M059J (cell line): ENCODE data around the gene LRP10. TPM values are rescaled to one million over a fixed set of nuclear protein-coding genes. Genes with fewer than 3 reads are reported as not detected.
"Not testable (repeated sequence)": the region's sequence is repeated elsewhere in the genome, so short reads cannot be mapped to it uniquely, and the experiment has no call there.

Experiments
- DNase-seq: peaks from one replicate; pipeline ENCODE4 v3.0.0-alpha.2; 2012; ENCODE audit warnings: low read depth
- total RNA-seq: library from RNA; depleted of rRNA; stranded (reverse); fragments of >200 nt; shearing (Covaris generic); gene quantifications from 2 replicates; pipeline ENCODE4 v1.2.3, GENCODE V29; 2014; rRNA removed

LRP10 gene, protein sequence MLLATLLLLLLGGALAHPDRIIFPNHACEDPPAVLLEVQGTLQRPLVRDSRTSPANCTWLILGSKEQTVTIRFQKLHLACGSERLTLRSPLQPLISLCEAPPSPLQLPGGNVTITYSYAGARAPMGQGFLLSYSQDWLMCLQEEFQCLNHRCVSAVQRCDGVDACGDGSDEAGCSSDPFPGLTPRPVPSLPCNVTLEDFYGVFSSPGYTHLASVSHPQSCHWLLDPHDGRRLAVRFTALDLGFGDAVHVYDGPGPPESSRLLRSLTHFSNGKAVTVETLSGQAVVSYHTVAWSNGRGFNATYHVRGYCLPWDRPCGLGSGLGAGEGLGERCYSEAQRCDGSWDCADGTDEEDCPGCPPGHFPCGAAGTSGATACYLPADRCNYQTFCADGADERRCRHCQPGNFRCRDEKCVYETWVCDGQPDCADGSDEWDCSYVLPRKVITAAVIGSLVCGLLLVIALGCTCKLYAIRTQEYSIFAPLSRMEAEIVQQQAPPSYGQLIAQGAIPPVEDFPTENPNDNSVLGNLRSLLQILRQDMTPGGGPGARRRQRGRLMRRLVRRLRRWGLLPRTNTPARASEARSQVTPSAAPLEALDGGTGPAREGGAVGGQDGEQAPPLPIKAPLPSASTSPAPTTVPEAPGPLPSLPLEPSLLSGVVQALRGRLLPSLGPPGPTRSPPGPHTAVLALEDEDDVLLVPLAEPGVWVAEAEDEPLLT
- total RNA-seq = 51.6 and 115 TPM in 2 replicates

DNA sequence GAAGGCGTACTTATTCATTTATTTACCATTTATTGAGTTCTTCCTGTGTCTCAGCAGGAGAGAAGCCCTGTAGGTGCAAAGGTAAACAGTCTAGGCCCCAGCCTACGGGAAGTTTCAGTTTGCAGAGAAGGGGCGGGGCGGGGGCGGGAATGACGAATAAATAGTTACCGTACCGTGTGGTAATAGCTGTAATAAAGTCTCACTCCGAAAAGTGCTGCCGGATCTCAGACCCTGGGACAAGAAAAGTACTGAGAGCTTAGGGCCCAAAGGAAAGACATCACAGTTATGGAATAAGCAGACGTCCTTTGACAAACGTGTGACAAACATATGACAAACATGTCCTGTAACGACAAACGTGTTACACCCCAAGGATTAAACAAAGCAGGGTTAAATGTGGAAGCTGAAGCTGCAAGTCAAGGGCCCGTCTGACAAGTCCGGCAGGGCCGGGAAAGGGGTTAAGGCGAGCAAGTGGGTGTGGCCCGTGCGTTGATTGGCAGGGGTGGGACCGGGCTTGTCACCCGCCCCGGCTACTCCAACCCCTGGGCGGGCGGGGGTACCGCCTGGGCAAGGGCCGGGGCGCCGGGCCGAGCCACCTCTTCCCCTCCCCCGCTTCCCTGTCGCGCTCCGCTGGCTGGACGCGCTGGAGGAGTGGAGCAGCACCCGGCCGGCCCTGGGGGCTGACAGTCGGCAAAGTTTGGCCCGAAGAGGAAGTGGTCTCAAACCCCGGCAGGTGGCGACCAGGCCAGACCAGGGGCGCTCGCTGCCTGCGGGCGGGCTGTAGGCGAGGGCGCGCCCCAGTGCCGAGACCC is at the start of gene LRP10:
Gene LRP10, plus strand, starts transcription at position 517 of the 809 bp plus-strand sequence. CDS start 564 bp downstream, outside the sequence.
- DNase-seq = peak; percentile 93

GRCh38 chr14:22822016-22822570 is 49.4 kb upstream of the LRP10 start:
- no peak for DNase-seq

DNA sequence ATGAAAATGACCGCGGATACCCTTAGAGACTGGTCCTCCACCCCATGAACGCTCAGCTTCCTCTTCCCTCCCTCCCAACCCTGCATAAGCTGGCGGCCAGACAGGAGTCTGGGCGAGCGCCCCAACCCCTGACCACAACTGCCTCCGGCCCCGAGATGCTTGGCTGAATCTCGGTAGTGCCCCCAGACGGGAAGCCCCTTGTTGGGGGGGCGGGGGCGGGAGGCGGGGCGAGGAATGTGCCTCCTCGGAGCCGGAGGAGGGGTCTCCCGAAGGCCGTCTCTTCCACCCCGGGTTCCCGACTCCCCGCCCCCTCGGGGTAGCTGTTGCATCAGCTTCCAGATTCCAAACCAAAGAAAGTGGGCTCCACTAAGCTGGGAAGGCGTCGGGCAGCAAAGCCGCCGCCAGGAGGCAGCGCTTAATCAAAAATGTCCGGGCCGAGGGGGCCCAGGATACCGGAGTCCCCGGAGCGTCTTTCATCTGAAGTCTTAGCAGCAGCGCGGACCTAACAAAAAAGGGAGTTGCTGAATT is 48.9 kb upstream of the LRP10 start:
- DNase-seq = peak; percentile 88

GRCh38 chr14:22824711-22825359 is 46.7 kb upstream of the LRP10 start:
- DNase-seq = peak; percentile 97

GRCh38 chr14:22829076-22829660 is 42.4 kb upstream of the LRP10 start:
- DNase-seq = not testable (repeated sequence)

DNA sequence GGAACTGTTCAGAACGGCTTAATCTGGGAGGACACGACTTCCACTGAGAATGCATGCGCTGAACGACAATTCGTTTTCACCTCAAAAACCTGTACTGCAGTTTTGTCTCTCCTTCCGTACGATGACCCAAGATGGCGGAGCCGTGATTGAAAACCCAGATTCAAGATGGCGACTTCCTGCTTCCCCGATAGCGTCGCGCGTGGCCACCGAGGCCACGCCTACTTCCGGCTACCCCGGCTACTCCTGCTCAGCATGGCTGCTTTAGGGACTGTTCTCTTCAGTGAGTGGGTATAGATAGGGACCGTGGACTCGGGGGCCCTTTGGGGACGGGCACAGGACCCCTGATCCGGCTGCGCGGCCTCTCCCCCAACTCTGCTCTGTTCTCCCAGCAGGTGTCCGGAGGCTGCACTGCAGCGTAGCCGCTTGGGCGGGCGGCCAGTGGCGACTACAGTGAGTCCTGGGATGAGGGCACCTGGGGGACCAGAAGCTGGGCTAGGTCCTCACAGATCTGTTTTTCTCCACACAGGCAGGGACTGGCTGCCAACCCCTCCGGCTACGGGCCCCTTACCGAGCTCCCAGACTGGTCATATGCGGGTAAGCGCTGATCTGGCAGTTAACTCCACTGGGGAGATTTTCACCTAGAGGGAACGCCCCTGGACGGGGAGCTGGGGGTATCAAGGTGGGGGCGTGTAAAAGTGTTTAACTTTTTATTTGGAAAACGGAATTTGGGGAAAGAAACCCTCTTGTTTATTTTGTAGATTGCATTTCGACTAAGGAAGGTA is 41.7 kb upstream of the LRP10 start, which contains the start of gene MRPL52:
Gene MRPL52, plus strand, starts transcription at position 227 of the 782 bp plus-strand sequence. Its CDS starts 26 bp downstream, at position 253.
- peak; percentile 88 for DNase-seq

DNA sequence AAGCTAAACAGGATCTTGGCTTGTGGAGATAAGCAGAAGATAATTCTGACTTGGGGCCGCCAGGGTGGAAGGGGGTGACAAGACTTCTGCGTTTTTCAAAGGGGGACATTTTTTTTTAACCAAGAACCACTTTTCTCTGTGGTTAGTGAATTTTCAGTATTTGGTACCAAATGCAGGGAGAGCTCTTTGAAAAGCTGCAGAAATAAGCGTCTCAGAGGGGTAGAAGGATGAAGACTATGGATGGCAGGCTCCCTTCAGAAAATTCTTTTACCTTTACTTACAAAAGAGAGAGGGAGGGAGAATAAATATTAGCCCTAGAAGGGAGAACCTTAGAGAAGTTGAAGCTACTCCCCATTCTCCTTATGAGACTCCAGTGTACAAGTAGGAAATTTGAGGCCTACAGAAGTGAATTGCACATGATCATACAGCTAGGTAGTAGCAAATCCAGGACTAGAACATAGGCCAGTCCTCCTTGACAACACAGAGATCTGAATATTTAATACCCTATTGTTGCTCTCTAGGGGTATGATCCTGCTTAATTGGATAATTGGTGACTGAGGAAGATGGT is 41.0 kb upstream of the LRP10 start:
- DNase-seq = no peak

- DNase-seq = no peak
Observed at GRCh38 chr14:22835505-22835904, 36.0 kb upstream of the LRP10 start.

DNA sequence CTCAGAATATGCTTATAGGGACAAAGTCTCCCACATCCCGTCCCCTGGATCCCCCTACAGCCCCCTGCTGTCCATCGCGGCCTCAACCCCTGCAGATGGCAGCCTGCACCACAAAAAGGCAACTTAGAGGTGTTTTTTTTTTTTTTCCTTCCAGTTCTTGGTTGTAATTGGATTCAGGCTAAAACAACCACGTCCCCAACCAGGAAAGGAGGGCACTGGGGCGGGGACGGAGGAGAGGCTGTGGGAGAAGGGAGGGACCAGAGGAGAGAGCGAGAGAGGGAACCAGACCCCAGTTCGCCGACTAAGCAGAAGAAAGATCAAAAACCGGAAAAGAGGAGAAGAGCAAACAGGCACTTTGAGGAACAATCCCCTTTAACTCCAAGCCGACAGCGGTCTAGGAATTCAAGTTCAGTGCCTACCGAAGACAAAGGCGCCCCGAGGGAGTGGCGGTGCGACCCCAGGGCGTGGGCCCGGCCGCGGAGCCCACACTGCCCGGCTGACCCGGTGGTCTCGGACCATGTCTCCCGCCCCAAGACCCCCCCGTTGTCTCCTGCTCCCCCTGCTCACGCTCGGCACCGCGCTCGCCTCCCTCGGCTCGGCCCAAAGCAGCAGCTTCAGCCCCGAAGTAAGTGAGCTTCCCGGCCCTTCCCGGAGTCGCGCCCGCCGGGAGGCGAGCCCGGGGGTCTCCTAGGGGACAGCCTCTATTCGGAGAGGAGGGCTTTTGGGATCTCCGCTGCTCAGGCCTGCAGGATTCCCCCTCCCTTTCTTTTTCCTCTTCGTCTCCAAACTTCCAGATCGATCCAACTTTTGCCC is 35.0 kb upstream of the LRP10 start, which contains the start of gene MMP14:
Gene MMP14, plus strand, starts transcription at position 285 of the 813 bp plus-strand sequence. Its CDS starts 233 bp downstream, at position 518.
- peak; percentile 89 for DNase-seq

DNA sequence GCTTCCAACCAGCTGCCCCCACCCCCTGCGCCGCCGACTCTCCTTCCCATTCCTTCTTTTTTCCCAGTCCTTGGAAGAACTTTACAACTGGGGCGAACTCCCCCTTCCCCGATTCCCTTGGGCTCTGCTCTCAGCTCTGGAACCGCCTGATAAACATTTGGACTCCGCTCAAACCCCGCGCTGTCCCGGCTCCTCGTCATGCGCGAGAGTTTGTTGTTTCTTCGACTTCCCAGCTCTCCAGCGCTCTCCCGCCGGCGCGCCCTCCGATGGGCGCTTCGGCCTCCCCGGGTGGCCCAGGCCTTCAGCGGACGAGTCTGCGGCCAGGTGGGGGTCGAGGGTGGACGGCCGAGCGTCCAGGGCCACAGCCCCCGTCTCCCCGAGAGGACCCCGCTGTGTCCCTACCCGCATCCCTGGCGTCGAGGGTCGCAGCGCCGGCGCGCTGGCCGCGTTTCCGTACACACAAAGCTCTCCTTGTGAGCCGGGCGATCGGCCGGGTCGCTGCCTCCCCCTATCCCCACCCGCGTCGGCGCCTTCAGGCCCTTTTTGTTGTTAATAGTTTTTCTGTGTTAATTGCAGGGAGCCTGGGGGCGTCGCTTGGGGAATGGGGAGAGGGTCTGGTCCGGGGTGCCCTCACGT is 34.3 kb upstream of the LRP10 start:
- peak; percentile 71 for DNase-seq

DNA sequence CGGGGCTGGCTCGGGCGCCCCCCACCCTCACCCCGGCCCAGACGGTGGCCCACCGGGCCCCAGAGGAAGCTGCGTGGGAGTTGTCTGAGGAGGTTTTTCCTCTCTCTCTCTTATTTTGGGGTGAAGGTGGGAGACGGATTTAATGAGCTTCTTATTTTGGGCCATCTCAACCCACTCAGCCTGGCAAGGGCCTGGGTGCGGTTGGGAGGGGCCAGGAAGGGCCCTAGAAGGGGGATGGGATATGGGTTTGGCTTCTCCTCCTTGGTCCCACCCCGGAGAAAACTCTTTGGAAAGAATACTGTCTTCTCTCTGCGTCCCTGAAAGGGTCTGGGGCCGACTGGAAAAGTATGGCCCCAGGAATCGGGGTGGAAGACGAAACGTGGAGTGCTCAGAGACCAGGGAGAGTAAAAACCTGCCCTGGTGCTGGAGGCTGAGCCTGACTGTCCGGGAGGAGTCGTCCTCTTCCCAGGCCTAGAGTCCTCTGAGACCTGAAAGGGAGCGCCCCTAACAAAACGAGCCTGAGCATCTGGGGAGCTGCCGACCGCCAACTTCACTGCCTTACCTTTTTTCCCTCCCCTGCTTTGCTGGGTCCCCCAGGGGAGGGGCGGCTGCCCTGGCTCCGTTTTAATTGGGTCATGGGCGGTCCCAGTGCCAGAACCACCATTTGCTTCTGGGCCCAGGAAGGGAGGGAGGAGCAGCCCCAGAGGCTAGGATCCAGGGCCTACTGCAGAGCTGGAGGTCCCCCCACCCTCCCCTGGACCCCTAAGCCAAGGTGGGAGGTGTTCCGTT is 33.6 kb upstream of the LRP10 start:
- peak; percentile 56 for DNase-seq

- DNase-seq = peak; percentile 84
Observed at GRCh38 chr14:22838631-22839041, 32.9 kb upstream of the LRP10 start.

GRCh38 chr14:22839159-22839779 is 32.3 kb upstream of the LRP10 start:
- peak; percentile 7 for DNase-seq

DNA sequence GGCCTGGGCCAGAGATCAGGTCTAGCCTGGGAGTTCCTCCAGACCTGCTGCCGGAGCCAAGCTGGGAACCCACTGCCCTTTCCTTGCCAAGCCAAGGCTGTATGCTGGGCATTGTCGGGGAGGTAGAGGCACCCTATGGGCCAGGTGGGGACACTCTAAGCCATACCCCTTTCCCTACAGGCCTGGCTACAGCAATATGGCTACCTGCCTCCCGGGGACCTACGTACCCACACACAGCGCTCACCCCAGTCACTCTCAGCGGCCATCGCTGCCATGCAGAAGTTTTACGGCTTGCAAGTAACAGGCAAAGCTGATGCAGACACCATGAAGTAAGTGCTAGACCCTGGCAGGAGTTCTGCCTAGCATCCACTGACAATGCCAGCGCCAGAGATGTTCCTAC is 30.2 kb upstream of the LRP10 start:
- no peak for DNase-seq

GRCh38 chr14:22841769-22842168 is 29.8 kb upstream of the LRP10 start:
- DNase-seq = no peak
